Measurements from ENCODE around the gene SCN7A.

Gene SCN7A

DNA sequence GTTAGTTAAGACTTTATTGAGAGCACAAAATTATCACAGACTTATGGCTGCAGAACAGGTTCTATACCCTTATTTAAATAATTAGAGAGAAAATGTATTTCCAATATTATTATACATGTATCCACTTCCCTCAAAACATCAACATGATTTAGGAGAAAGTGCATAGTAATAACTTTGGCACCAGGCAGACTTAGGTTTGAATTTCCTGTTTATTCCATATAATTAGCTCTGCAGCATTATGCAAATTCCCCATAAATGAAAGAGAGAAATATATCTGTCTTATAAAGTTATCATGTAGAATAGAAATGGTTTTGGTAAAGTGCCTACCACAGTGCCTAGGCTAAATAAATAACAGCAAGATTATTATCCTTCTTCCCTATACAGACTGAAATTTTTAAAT is 133.6 kb downstream of the SCN7A start:
- TF ChIP-seq FOXP2 (optimal IDR thresholded peaks at IDR 0.05; ENCODE audit: borderline replicate concordance, extremely low read depth, extremely low read length, insufficient read depth) (no peak), TAF1 (IDR thresholded peaks at IDR 0.05; ENCODE audit: borderline replicate concordance, insufficient read depth, low read length) (no peak), POLR2AphosphoS5 (IDR thresholded peaks at IDR 0.05; ENCODE audit: low read depth, low read length) (no peak), SIN3A (IDR thresholded peaks at IDR 0.05; ENCODE audit: borderline replicate concordance, insufficient read depth, low read length) (no peak)

GRCh38 chr2:166357068-166357949 is 136.7 kb downstream of the SCN7A start:
- TF ChIP-seq, protein P1, sequence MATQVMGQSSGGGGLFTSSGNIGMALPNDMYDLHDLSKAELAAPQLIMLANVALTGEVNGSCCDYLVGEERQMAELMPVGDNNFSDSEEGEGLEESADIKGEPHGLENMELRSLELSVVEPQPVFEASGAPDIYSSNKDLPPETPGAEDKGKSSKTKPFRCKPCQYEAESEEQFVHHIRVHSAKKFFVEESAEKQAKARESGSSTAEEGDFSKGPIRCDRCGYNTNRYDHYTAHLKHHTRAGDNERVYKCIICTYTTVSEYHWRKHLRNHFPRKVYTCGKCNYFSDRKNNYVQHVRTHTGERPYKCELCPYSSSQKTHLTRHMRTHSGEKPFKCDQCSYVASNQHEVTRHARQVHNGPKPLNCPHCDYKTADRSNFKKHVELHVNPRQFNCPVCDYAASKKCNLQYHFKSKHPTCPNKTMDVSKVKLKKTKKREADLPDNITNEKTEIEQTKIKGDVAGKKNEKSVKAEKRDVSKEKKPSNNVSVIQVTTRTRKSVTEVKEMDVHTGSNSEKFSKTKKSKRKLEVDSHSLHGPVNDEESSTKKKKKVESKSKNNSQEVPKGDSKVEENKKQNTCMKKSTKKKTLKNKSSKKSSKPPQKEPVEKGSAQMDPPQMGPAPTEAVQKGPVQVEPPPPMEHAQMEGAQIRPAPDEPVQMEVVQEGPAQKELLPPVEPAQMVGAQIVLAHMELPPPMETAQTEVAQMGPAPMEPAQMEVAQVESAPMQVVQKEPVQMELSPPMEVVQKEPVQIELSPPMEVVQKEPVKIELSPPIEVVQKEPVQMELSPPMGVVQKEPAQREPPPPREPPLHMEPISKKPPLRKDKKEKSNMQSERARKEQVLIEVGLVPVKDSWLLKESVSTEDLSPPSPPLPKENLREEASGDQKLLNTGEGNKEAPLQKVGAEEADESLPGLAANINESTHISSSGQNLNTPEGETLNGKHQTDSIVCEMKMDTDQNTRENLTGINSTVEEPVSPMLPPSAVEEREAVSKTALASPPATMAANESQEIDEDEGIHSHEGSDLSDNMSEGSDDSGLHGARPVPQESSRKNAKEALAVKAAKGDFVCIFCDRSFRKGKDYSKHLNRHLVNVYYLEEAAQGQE (IDR thresholded peaks at IDR 0.05; ENCODE audit: insufficient read depth in 1 of 2, low read depth in 2 of 2, low read length in 2 of 2): no peak
- TF ChIP-seq FOXP2 (optimal IDR thresholded peaks at IDR 0.05; ENCODE audit: borderline replicate concordance, extremely low read depth, extremely low read length, insufficient read depth): no peak
- TF ChIP-seq TAF1 (IDR thresholded peaks at IDR 0.05; ENCODE audit: borderline replicate concordance, insufficient read depth, low read length): no peak
- TF ChIP-seq SIN3A (IDR thresholded peaks at IDR 0.05; ENCODE audit: borderline replicate concordance, insufficient read depth, low read length): no peak

Data from PFSK-1 (cell line).